Measurements from ENCODE around the gene GOLGA3.
"Not testable (repeated sequence)": the region's sequence is repeated elsewhere in the genome, so short reads cannot be mapped to it uniquely, and the experiment has no call there.

The GOLGA3 gene

GRCh38 chr12:132813443-132813842 lies 15.2 kb downstream of the GOLGA3 start:
- in situ Hi-C loops (cut with HindIII; ENCODE audit: low sequenced_read_pairs): loop anchor here (10.0 kb wide), 1 partner anchor 69 kb away; no protein-coding TSS in a partner anchor

- in situ Hi-C loops (cut with HindIII; ENCODE audit: low sequenced_read_pairs): loop anchor here (10.0 kb wide), 1 partner anchor 68 kb away; no protein-coding TSS in a partner anchor
Observed at GRCh38 chr12:132812631-132813305, 15.9 kb downstream of the GOLGA3 start.

- in situ Hi-C loops (cut with HindIII; ENCODE audit: low sequenced_read_pairs): not testable (repeated sequence)
Observed at GRCh38 chr12:132809391-132809790, 19.3 kb downstream of the GOLGA3 start.

- in situ Hi-C loops (cut with HindIII; ENCODE audit: low sequenced_read_pairs): no loop called here
Observed at GRCh38 chr12:132807295-132808092, 21.2 kb downstream of the GOLGA3 start.

- in situ Hi-C loops (cut with HindIII; ENCODE audit: low sequenced_read_pairs): no loop called here
Observed at GRCh38 chr12:132806857-132807256, 21.8 kb downstream of the GOLGA3 start.

GRCh38 chr12:132804426-132804861 lies 24.2 kb downstream of the GOLGA3 start:
- in situ Hi-C loops (cut with HindIII; ENCODE audit: low sequenced_read_pairs): no loop called here

- in situ Hi-C loops (cut with HindIII; ENCODE audit: low sequenced_read_pairs): no loop called here
Observed at GRCh38 chr12:132803888-132804287, 24.8 kb downstream of the GOLGA3 start.

- in situ Hi-C loops (cut with HindIII; ENCODE audit: low sequenced_read_pairs): no loop called here
Observed at GRCh38 chr12:132803125-132803524, 25.5 kb downstream of the GOLGA3 start.

- in situ Hi-C loops (cut with HindIII; ENCODE audit: low sequenced_read_pairs): no loop called here
Observed at GRCh38 chr12:132801741-132802140, 26.9 kb downstream of the GOLGA3 start.

- in situ Hi-C loops (cut with HindIII; ENCODE audit: low sequenced_read_pairs): no loop called here
Observed at GRCh38 chr12:132798836-132799235, 29.8 kb downstream of the GOLGA3 start.

GRCh38 chr12:132797820-132798570 lies 30.7 kb downstream of the GOLGA3 start:
- in situ Hi-C loops (cut with HindIII; ENCODE audit: low sequenced_read_pairs): no loop called here

GRCh38 chr12:132795847-132796246 lies 32.8 kb downstream of the GOLGA3 start:
- in situ Hi-C loops (cut with HindIII; ENCODE audit: low sequenced_read_pairs): no loop called here

GRCh38 chr12:132791940-132792339 lies 36.7 kb downstream of the GOLGA3 start:
- in situ Hi-C loops (cut with HindIII; ENCODE audit: low sequenced_read_pairs): not testable (repeated sequence)

GRCh38 chr12:132789099-132789471 lies 39.6 kb downstream of the GOLGA3 start:
- in situ Hi-C loops (cut with HindIII; ENCODE audit: low sequenced_read_pairs): no loop called here

GRCh38 chr12:132788375-132789098 lies 40.1 kb downstream of the GOLGA3 start:
- in situ Hi-C loops (cut with HindIII; ENCODE audit: low sequenced_read_pairs): no loop called here

- in situ Hi-C loops (cut with HindIII; ENCODE audit: low sequenced_read_pairs): no loop called here
Observed at GRCh38 chr12:132787877-132788276, 40.8 kb downstream of the GOLGA3 start.

- in situ Hi-C loops (cut with HindIII; ENCODE audit: low sequenced_read_pairs): no loop called here
Observed at GRCh38 chr12:132786192-132786591, 42.5 kb downstream of the GOLGA3 start.

- in situ Hi-C loops (cut with HindIII; ENCODE audit: low sequenced_read_pairs): no loop called here
Observed at GRCh38 chr12:132784580-132784979, 44.1 kb downstream of the GOLGA3 start.

- in situ Hi-C loops (cut with HindIII; ENCODE audit: low sequenced_read_pairs): no loop called here
Observed at GRCh38 chr12:132783917-132784531, 44.6 kb downstream of the GOLGA3 start.

GRCh38 chr12:132781938-132782337 lies 46.7 kb downstream of the GOLGA3 start:
- in situ Hi-C loops (cut with HindIII; ENCODE audit: low sequenced_read_pairs): no loop called here
